Suppressor macrophage (primary cell): Measurements from ENCODE around the gene ITGA11.

Experiments used
- DNase-seq, 4 experiments: peaks; one replicate each; pipeline ENCODE4 v3.0.0-alpha.2; 2020 to 2022

ITGA11 gene

DNA sequence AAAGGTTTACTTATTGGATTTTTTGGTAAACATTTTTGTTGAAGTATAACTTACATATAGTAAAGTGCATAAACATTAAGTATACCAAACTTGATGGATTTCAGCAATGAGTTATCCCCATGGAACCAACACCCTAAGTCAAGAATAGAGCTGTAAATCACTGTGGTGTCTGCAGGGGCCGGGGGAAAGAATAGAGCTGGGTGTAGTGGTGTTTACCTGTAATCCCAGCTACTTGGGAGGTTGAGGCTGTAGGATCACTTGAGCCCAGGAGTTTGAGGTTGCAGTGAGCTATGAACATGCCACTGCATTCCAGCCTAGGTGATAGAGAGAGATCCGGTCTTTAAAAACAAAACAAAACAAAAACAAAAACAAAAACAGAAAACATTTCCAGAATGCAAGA is 167.7 kb downstream of the ITGA11 start:
- DNase-seq, result no peak

DNA sequence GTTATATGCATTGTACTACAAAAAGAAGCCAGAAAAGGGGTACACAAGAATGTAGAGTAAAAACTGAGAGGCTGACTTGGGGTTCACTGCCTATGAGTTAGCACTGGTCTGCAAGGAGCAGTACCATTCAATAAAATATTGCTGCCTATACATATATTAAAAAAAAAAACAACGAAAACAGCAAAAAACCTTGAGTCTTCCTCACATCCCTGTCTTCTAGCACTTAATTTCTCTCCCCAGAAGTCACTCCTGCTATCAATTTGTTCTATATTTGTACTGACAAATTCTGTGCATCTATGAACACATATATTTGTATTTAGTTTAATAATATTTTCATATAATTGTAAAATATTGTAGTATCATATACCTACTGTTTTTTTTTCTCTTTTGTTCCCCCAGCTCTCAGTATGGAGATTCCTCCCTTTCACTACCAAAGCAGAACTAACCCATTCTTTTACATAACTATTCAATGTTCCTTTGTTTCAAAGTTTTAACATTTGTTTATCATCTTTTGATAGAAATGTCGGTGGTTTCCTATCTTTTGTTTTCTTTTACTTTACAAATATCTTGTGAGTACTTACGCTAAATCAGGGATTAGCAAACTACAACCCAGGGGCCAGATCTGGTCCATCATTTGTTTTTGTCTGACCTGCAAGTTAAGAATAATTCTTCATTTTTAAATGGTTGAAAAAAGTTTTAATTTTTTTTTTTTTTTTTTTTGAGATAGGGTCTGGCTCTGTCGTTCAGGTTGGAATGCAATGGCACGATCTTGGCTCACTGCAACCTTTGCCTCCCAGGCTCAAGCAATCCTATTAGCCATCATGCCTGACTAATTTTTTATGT is 169.2 kb downstream of the ITGA11 start:
- DNase-seq, result no peak

DNA sequence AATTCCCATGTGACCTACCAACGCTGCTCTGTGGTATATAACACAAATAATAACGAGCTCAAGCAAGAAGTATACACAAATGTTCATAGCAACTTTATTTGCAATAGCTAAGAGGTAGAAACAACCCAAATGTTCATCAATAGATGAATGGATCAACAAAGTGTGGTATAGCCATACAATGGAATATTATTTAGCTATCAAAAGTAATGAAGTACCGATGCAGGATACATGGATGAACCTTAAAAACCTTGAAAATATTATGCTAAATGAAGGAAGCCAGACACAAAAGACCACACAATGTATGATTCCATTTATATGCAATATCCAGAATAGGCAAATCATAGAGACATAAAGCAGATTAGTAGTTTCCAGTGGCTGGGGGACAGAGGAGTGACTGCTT is 170.0 kb downstream of the ITGA11 start:
- DNase-seq, result no peak

DNA sequence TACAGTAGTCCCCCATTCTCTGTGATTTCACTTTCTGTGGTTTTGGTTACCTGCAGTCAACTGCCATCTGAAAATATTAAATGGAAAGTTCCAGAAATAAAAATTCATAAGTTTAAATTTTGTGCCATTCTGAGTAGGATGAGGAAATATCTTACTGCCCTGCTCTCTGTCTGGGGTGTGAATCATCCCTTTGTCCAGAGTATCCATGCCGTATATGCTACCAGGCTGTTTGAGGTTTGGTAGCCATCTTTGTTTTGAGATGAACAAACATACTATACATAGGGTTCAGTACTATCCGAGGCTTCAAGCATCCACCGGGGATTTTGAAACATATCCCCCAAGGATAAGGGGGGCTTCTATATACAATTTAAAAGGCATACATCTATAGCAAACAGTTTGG is 170.7 kb downstream of the ITGA11 start:
- no peak for DNase-seq

DNA sequence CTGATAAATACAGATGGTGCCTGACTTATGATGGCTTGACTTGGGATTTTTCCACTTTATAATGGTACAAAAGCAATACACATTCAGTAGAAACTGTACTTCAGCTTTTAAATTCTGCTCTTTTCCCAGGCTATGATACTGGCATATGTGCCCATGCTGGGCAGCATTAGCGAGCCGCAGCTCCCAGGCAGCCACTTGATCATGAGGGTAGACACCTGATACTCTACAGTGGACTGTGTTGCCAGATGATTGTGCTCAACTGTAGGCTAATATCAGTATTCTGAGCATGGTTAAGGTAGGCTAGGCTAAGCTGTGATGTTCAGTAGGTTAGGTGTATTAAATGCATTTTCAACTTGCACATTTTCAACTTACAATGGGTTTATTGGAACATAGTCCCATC is 172.1 kb downstream of the ITGA11 start:
- DNase-seq, result no peak

DNA sequence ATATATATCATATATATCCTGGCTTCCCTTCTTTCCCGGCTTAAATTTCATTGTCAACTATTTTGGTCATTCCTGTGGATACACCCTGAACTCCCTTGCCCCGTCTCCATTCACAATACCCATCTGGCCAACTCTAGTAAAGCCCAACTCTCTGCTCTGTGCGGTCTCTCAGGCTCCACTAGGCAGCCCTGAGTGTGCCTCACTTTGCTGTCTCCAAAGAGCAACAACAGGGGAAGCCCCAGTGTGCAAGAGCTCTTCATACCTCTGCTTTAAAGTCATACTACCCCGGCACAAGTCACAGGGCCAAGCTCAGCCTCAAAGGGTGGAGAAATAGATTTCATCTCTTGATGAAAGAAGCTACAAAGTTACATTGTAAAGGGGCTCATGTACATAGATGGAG is 173.3 kb downstream of the ITGA11 start:
- peak in 3 of 4 experiments; percentile 53 to 61 (median 60) for DNase-seq

DNA sequence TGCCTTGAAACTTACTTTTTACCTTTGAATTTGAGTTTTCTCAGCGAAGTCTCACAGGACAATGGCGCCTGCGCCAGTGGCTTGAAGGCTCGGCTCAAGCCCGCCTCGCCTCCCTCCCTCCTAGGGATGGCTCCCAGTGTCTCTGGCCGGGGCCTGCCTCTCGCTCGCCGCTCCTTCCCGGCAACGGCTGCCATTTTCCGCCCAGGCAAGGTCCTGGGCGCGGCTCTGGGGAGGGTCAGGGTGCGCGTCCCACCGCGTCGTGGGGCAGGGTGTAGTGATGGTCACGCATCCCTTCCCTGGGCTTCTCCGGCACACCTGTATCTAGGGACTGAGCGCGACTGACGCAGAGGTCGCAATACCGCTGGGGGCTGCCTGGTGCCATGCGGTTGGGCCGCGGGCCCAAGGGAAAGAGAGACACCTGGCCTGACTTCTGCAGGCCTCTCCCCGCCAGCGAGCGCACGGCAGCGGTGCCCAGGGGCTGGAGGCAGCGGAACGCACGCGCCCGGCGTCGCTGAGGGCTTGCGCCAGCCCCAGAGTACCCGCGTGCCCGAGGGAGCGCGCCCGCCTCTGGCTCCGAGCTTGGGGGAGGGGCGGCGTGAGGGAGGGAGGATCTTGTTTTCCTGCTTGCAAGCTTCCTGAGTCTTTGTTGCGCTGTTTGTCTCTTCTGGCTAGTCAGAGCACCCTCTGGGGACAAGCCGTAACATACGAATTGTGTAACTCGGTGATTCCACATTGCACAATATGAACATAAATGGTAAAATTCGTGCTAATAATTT is 175.1 kb downstream of the ITGA11 start:
- DNase-seq, result peak; percentile 95 to 98 (median 96)

DNA sequence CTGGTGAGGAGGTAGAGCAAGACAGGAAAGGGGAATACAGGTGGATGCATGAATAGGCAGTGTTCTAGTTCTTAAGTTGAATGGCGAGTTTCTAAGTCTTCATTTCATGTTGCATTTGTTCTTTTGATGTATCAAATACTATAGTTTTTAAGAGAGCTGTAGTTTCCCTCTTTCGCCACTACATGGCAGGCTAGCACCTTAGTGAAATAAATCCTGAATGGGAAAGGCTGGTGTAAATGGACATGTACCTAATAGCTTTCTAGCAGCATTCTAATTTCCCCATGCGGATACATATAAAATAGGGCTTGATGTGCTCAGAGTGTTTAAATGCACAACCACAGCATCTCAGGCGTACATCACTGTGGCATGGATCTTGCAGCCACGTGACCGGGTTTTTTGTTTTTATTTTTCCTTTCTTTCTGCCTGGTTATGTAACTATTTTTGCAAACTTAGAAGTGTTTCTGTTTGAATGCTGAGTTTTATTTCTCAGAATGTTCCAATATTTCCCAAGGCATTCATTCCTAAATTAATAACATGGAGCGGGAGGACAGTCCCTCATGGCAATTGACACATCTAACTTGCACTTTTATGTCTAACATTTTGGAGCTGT is 178.9 kb downstream of the ITGA11 start:
- DNase-seq, result peak; percentile 74 to 91 (median 82)

DNA sequence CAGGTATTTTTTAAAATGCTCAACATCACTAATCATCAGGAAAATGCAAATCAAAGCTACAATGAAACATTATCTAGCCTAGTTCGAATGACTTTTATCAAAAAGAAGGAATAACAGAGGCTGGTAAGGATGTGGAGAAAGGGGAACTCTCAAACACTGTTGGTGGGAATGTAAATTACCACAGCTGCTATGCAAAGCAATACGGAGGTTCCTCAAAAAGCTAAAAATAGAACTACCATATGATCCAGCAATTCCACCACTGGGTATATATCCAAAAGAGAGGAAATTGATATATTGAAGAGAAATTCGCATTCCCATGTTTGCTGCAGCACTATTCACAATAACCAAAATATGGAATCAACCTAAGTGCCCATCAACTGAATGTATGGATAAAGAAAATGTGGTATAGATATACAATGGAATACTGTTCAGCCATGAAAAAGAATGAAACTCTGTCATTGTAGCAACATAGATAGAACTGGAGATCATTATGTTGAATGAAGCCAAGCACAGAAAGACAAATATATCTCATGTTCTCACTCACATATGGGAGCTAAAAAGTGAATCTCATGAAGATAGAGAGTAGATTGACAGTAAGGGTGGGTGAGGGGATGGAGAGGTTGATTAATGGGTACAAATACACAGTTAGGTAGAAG is 182.8 kb downstream of the ITGA11 start:
- DNase-seq, result peak; percentile 54 to 86 (median 70)
